Astrocyte (in vitro differentiated cells and primary cell): ENCODE data around the gene LIN28B. TPM values are rescaled to one million over a fixed set of nuclear protein-coding genes. Genes with fewer than 3 reads are reported as not detected.

Experiments used
- DNase-seq: peaks from one replicate; pipeline ENCODE4 v3.0.0-alpha.2; 2010; ENCODE audit warnings: low read depth
- FAIRE-seq: peaks from 2 replicates; lab custom pipeline; 2011; peaks lifted over from hg19 to GRCh38; lab: Jason Lieb, UNC
- H2AFZ ChIP-seq: 2 replicates; pipeline ENCODE4 v1.6.0; 2012; ENCODE audit warnings: low read depth, low read length, inconsistent platforms
- H3K27ac ChIP-seq: 2 replicates; pipeline ENCODE4 v1.5.1; 2011; ENCODE audit warnings: low read depth, low read length, inconsistent platforms
- H3K27me3 ChIP-seq: 2 replicates; pipeline ENCODE4 v1.6.0; 2011; ENCODE audit warnings: low read length, inconsistent platforms; ENCODE audit not compliant: insufficient read depth
- H3K36me3 ChIP-seq: 2 replicates; pipeline ENCODE4 v1.5.1; 2011; ENCODE audit warnings: low read length, inconsistent platforms; ENCODE audit not compliant: insufficient read depth
- H3K4me1 ChIP-seq: 2 replicates; pipeline ENCODE4 v1.5.1; 2011; ENCODE audit warnings: low read length, inconsistent platforms; ENCODE audit not compliant: insufficient read depth
- H3K4me2 ChIP-seq: 2 replicates; pipeline ENCODE4 v1.6.0; 2012; ENCODE audit warnings: low read length, inconsistent platforms
- H3K4me3 ChIP-seq: 2 replicates; pipeline ENCODE4 v1.5.1; 2011; ENCODE audit warnings: low read depth, mild to moderate bottlenecking, low read length, inconsistent platforms; ENCODE audit not compliant: insufficient read depth
- H3K79me2 ChIP-seq: 2 replicates; pipeline ENCODE4 v1.6.0; 2012; ENCODE audit warnings: mild to moderate bottlenecking, low read length, inconsistent platforms; ENCODE audit not compliant: insufficient read depth
- H3K9ac ChIP-seq: 2 replicates; pipeline ENCODE4 v1.6.0; 2012; ENCODE audit warnings: mild to moderate bottlenecking, low read length, inconsistent platforms
- H3K9me3 ChIP-seq: 2 replicates; pipeline ENCODE4 v1.5.1; 2012; ENCODE audit warnings: low read depth, mild to moderate bottlenecking, low read length, inconsistent platforms; ENCODE audit not compliant: insufficient read depth
- H4K20me1 ChIP-seq: 2 replicates; pipeline ENCODE4 v1.6.0; 2012; ENCODE audit warnings: low read length, inconsistent platforms; ENCODE audit not compliant: insufficient read depth
- H3K27ac Mint-ChIP-seq: one replicate; pipeline ENCODE4 v1.8.0; 2021; ENCODE audit warnings: mild to moderate bottlenecking, mixed read lengths; ENCODE audit not compliant: unreplicated experiment
- H3K27me3 Mint-ChIP-seq: one replicate; pipeline ENCODE4 v1.8.0; 2021; ENCODE audit warnings: low read depth, mixed read lengths; ENCODE audit not compliant: unreplicated experiment
- H3K36me3 Mint-ChIP-seq: one replicate; pipeline ENCODE4 v1.8.0; 2021; ENCODE audit warnings: low read depth, mixed read lengths; ENCODE audit not compliant: unreplicated experiment
- H3K4me1 Mint-ChIP-seq: one replicate; pipeline ENCODE4 v1.8.0; 2021; ENCODE audit warnings: low read depth, mixed read lengths; ENCODE audit not compliant: unreplicated experiment
- H3K4me3 Mint-ChIP-seq: one replicate; pipeline ENCODE4 v1.8.0; 2021; ENCODE audit warnings: mild to moderate bottlenecking, moderate library complexity, mixed read lengths; ENCODE audit not compliant: unreplicated experiment
- H3K9me3 Mint-ChIP-seq: one replicate; pipeline ENCODE4 v1.8.0; 2021; ENCODE audit warnings: mild to moderate bottlenecking, mixed read lengths; ENCODE audit not compliant: unreplicated experiment
- CTCF ChIP-seq: IDR thresholded peaks from 2 replicates; pipeline ENCODE4 v1.5.1; 2011; ENCODE audit warnings: low read depth, mild to moderate bottlenecking, inconsistent platforms, low read length, moderate library complexity; ENCODE audit not compliant: insufficient read depth
- EZH2 ChIP-seq: IDR thresholded peaks from 2 replicates; pipeline ENCODE4 v1.6.1; 2012; ENCODE audit warnings: mild to moderate bottlenecking, low read length, inconsistent platforms; ENCODE audit not compliant: insufficient read depth
- total RNA-seq: library from RNA; stranded (reverse); gene quantifications from 2 replicates; pipeline ENCODE4 v1.2.1, GENCODE V29; 2021

The LIN28B gene
- total RNA-seq, 1 donor from 2014 or later = 29.0 TPM

- no peaks in the 10 kb centered on the region for H3K79me2 ChIP-seq
- H3K9me3 Mint-ChIP-seq = no peaks in the 10 kb centered on the region
- FAIRE-seq (no peak), DNase-seq (no peak)
- H3K4me1 ChIP-seq = no peaks in the 10 kb centered on the region
- no peak overlapping the region for H2AFZ ChIP-seq
- no peak overlapping the region for H3K4me3 ChIP-seq
- H3K27ac ChIP-seq = no peak overlapping the region
- peaks cover 7% of the 10 kb centered on the region for H3K27me3 ChIP-seq
- no peaks in the 10 kb centered on the region for H3K27me3 Mint-ChIP-seq
- no peaks in the 10 kb centered on the region for H3K9me3 ChIP-seq
- no peak overlapping the region for H3K9ac ChIP-seq
- TF ChIP-seq EZH2 = no peak
- TF ChIP-seq CTCF = no peak
- no peak overlapping the region for H3K27ac Mint-ChIP-seq
- no peaks in the 10 kb centered on the region for H4K20me1 ChIP-seq
- no peaks in the 10 kb centered on the region for H3K36me3 Mint-ChIP-seq
- H3K4me2 ChIP-seq = no peak overlapping the region
- H3K4me3 Mint-ChIP-seq = no peak overlapping the region
- no peaks in the 10 kb centered on the region for H3K36me3 ChIP-seq
- H3K4me1 Mint-ChIP-seq = peaks cover 6% of the 10 kb centered on the region
These were observed 27.6 kb upstream of the LIN28B start for GRCh38 chr6:104929353-104929752.

- H3K4me1 Mint-ChIP-seq = peaks cover 6% of the 10 kb centered on the region
- Histone ChIP-seq H4K20me1 (no peaks in the 10 kb centered on the region), H2AFZ (no peak overlapping the region), H3K4me3 (no peak overlapping the region), H3K36me3 (no peaks in the 10 kb centered on the region), H3K4me2 (no peak overlapping the region), H3K27ac (no peak overlapping the region), H3K79me2 (no peaks in the 10 kb centered on the region), H3K9ac (no peak overlapping the region), H3K4me1 (no peaks in the 10 kb centered on the region), H3K27me3 (peaks cover 7% of the 10 kb centered on the region), H3K9me3 (no peaks in the 10 kb centered on the region)
- no peaks in the 10 kb centered on the region for H3K27me3 Mint-ChIP-seq
- H3K27ac Mint-ChIP-seq = no peak overlapping the region
- no peaks in the 10 kb centered on the region for H3K9me3 Mint-ChIP-seq
- TF ChIP-seq EZH2 (no peak), CTCF (no peak)
- DNase-seq (no peak), FAIRE-seq (no peak)
- H3K4me3 Mint-ChIP-seq = no peak overlapping the region
- H3K36me3 Mint-ChIP-seq = no peaks in the 10 kb centered on the region
These were observed 26.0 kb upstream of the LIN28B start for GRCh38 chr6:104930939-104931338.

- no peaks in the 10 kb centered on the region for H3K27me3 Mint-ChIP-seq
- H3K27ac Mint-ChIP-seq = no peak overlapping the region
- no peak overlapping the region for H3K4me3 Mint-ChIP-seq
- TF ChIP-seq CTCF (no peak), EZH2 (no peak)
- no peaks in the 10 kb centered on the region for H3K36me3 ChIP-seq
- no peak overlapping the region for H3K4me2 ChIP-seq
- H2AFZ ChIP-seq = no peak overlapping the region
- H3K36me3 Mint-ChIP-seq = no peaks in the 10 kb centered on the region
- peaks cover 26% of the 10 kb centered on the region for H3K27me3 ChIP-seq
- peaks cover 5% of the 10 kb centered on the region for H3K4me1 ChIP-seq
- H3K4me1 Mint-ChIP-seq = peaks cover 1% of the 10 kb centered on the region
- H3K4me3 ChIP-seq = no peak overlapping the region
- DNase-seq = no peak
- H3K9me3 ChIP-seq = no peaks in the 10 kb centered on the region
- peaks cover 4% of the 10 kb centered on the region for H3K9me3 Mint-ChIP-seq
- no peaks in the 10 kb centered on the region for H3K79me2 ChIP-seq
- no peak for FAIRE-seq
- no peak overlapping the region for H3K9ac ChIP-seq
- H4K20me1 ChIP-seq = no peaks in the 10 kb centered on the region
- H3K27ac ChIP-seq = no peak overlapping the region
These were observed 20.0 kb upstream of the LIN28B start for GRCh38 chr6:104936766-104937535.
